Measurements from ENCODE around the gene CCDC174.

The CCDC174 gene

GRCh38 chr3:14674841-14675240 is 23.3 kb downstream of the CCDC174 start, which contains the start of gene C3orf20:
C3orf20 (plus strand) TSS chr3:14675141; CDS start chr3:14682714, 7,573 bp downstream.
- Histone ChIP-seq H3K36me3 (ENCODE audit: insufficient read depth, low read length) (peaks cover 32% of the 10 kb centered on the region), H3K9me2 (replicated peaks; ENCODE audit: low read depth, low read length) (no peaks in the 10 kb centered on the region), H3F3A (ENCODE audit: low read depth) (no peaks in the 10 kb centered on the region), H4K20me1 (ENCODE audit: insufficient read depth, low read length, poor library complexity, severe bottlenecking) (no peaks in the 10 kb centered on the region), H2AFZ (ENCODE audit: low read length) (no peak within 1 kb of the TSS), H3K79me2 (ENCODE audit: insufficient read depth, low read length) (no peaks in the 10 kb centered on the region), H3K9ac (ENCODE audit: low read depth, low read length, poor library complexity, severe bottlenecking) (no peak within 1 kb of the TSS), H3K4me3 (ENCODE audit: low read length, poor library complexity, severe bottlenecking) (no peak within 1 kb of the TSS), H3K27me3 (ENCODE audit: insufficient read depth, low read length, poor library complexity, severe bottlenecking) (no peaks in the 10 kb centered on the region), H3K9me3 (ENCODE audit: insufficient read depth, low read depth, low read length) (no peaks in the 10 kb centered on the region), H3K4me2 (ENCODE audit: low read depth, low read length, poor library complexity, severe bottlenecking) (no peak within 1 kb of the TSS), H3K4me1 (ENCODE audit: insufficient read depth, low read length, poor library complexity, severe bottlenecking) (no peaks in the 10 kb centered on the region)
- no peak for TF ChIP-seq EZH2phosphoT487 (IDR thresholded peaks at IDR 0.05; ENCODE audit: borderline replicate concordance)
- TF ChIP-seq, protein P1, sequence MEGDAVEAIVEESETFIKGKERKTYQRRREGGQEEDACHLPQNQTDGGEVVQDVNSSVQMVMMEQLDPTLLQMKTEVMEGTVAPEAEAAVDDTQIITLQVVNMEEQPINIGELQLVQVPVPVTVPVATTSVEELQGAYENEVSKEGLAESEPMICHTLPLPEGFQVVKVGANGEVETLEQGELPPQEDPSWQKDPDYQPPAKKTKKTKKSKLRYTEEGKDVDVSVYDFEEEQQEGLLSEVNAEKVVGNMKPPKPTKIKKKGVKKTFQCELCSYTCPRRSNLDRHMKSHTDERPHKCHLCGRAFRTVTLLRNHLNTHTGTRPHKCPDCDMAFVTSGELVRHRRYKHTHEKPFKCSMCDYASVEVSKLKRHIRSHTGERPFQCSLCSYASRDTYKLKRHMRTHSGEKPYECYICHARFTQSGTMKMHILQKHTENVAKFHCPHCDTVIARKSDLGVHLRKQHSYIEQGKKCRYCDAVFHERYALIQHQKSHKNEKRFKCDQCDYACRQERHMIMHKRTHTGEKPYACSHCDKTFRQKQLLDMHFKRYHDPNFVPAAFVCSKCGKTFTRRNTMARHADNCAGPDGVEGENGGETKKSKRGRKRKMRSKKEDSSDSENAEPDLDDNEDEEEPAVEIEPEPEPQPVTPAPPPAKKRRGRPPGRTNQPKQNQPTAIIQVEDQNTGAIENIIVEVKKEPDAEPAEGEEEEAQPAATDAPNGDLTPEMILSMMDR (conservative IDR thresholded peaks at IDR 0.05; ENCODE audit: low read length), result no peak

DNA sequence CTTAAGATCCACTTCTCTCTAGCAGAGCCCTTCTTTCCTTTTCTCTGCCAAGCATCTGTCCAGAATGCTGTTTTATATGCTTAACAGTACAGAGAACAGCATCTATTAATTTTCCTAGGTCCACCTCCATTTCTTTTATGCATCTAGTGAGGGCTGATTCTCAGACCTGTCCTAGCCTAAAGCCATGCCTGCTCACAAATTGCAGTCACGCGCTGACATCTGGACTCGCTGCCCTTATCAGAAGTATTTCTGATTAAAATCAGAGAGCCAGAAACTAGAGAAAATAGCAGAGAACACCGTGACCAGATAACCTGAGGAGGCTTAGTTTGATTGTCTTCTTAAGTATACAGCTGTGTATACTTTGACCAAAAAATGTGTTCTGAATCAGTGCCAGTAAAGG is 25.3 kb downstream of the CCDC174 start:
- Histone ChIP-seq H3K79me2 (ENCODE audit: insufficient read depth, low read length) (no peaks in the 10 kb centered on the region), H3F3A (ENCODE audit: low read depth) (no peaks in the 10 kb centered on the region), H3K4me2 (ENCODE audit: low read depth, low read length, poor library complexity, severe bottlenecking) (no peak overlapping the region), H3K4me1 (ENCODE audit: insufficient read depth, low read length, poor library complexity, severe bottlenecking) (no peaks in the 10 kb centered on the region), H3K27me3 (ENCODE audit: insufficient read depth, low read length, poor library complexity, severe bottlenecking) (no peaks in the 10 kb centered on the region), H3K36me3 (ENCODE audit: insufficient read depth, low read length) (peaks cover 11% of the 10 kb centered on the region; the same call in 1 of the 2 replicates), H2AFZ (ENCODE audit: low read length) (no peak overlapping the region), H3K9me3 (ENCODE audit: insufficient read depth, low read depth, low read length) (peaks cover 3% of the 10 kb centered on the region; the same call in 1 of the 2 replicates), H3K9ac (ENCODE audit: low read depth, low read length, poor library complexity, severe bottlenecking) (no peak overlapping the region), H4K20me1 (ENCODE audit: insufficient read depth, low read length, poor library complexity, severe bottlenecking) (no peaks in the 10 kb centered on the region), H3K4me3 (ENCODE audit: low read length, poor library complexity, severe bottlenecking) (no peak overlapping the region), H3K9me2 (replicated peaks; ENCODE audit: low read depth, low read length) (no peaks in the 10 kb centered on the region)
- TF ChIP-seq, protein P1 (conservative IDR thresholded peaks at IDR 0.05; ENCODE audit: low read length), result no peak
- no peak for TF ChIP-seq EZH2phosphoT487 (IDR thresholded peaks at IDR 0.05; ENCODE audit: borderline replicate concordance)

DNA sequence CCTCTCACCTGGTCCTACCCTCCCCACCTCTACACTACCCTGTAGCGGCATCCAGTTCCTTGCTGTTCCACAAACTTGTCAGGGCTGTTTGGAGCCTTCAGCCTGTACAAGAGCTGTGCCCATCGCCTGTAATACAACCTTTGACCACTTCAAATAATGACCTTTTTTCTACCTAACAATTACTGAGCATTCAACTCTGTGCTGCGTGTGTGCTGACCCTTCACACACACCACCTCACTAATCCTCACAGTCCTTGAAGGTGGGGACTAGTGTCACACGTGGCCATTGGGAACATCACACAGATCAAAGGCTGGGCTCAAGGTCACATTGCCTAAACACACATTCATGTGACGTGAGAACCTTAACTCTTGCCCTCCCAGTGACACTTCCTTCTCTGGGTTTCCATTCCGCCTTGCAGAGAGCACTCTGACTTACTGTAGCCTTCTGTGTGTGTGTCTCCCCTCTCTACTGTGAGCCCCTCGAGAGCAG is 26.5 kb downstream of the CCDC174 start:
- no peaks in the 10 kb centered on the region for H4K20me1 ChIP-seq (ENCODE audit: insufficient read depth, low read length, poor library complexity, severe bottlenecking)
- no peak for TF ChIP-seq EZH2phosphoT487 (IDR thresholded peaks at IDR 0.05; ENCODE audit: borderline replicate concordance)
- TF ChIP-seq, protein P1 (conservative IDR thresholded peaks at IDR 0.05; ENCODE audit: low read length), result no peak
- no peak overlapping the region for H3K4me3 ChIP-seq (ENCODE audit: low read length, poor library complexity, severe bottlenecking)
- H3K36me3 ChIP-seq (ENCODE audit: insufficient read depth, low read length), result no peaks in the 10 kb centered on the region
- peaks cover 3% of the 10 kb centered on the region; the same call in 1 of the 2 replicates for H3K9me3 ChIP-seq (ENCODE audit: insufficient read depth, low read depth, low read length)
- H3K4me2 ChIP-seq (ENCODE audit: low read depth, low read length, poor library complexity, severe bottlenecking), result no peak overlapping the region
- no peaks in the 10 kb centered on the region for H3F3A ChIP-seq (ENCODE audit: low read depth)
- H3K9ac ChIP-seq (ENCODE audit: low read depth, low read length, poor library complexity, severe bottlenecking), result no peak overlapping the region
- no peaks in the 10 kb centered on the region for H3K4me1 ChIP-seq (ENCODE audit: insufficient read depth, low read length, poor library complexity, severe bottlenecking)
- no peaks in the 10 kb centered on the region for H3K79me2 ChIP-seq (ENCODE audit: insufficient read depth, low read length)
- no peaks in the 10 kb centered on the region for H3K9me2 ChIP-seq (replicated peaks; ENCODE audit: low read depth, low read length)
- H3K27me3 ChIP-seq (ENCODE audit: insufficient read depth, low read length, poor library complexity, severe bottlenecking), result no peaks in the 10 kb centered on the region
- H2AFZ ChIP-seq (ENCODE audit: low read length), result no peak overlapping the region

Data from Loucy (cell line).